ENCODE measurements around the gene LRRTM4. TPM values are rescaled to one million over a fixed set of nuclear protein-coding genes. Genes with fewer than 3 reads are reported as not detected.
A peak's percentile ranks its signal among the peaks of the same experiment; 100 is the strongest.

LRRTM4 gene
- total RNA-seq, 1 experiment from 2014 or later = 12.0 TPM

DNA sequence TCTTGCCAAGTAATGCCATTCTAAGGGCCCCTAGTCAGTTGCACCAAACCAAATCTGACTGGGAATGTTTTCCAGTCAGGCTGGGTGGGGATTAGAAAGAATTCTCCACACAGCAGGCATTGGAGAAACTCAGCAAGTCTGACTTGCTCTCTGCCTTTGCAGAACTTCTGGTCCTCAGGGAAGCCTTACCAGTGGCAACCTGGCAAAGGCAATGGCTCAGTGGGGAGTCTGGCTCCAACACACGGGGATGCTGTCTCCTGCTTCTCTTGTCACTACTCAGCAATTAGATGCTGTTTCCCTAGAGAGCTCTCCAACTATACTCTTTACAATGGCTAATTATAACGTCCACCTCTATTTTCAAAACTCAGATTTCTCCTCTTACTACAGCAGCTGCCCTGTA, 810.7 kb downstream of the LRRTM4 start:
- peaks cover 6 to 7% of the 10 kb centered on the region in 2 experiments; a peak in 3 of 5 replicates for H3K9me3 Mint-ChIP-seq
- H3K27me3 ChIP-seq (ENCODE audit: insufficient read depth, low read length) = no peaks in the 10 kb centered on the region
- H3K27me3 Mint-ChIP-seq (ENCODE audit: low read depth) = no peaks in the 10 kb centered on the region
- H2BK15ac ChIP-seq (ENCODE audit: low read depth, low read length) = no peak overlapping the region
- H3K79me2 ChIP-seq (ENCODE audit: insufficient read depth, low read length) = no peaks in the 10 kb centered on the region
- H3K56ac ChIP-seq (ENCODE audit: insufficient read length, low read depth, low read length) = no peak overlapping the region
- H3K4me3 Mint-ChIP-seq = no peak overlapping the region
- H4K91ac ChIP-seq (ENCODE audit: insufficient read length, low read depth, low read length) = no peak overlapping the region
- no peak overlapping the region for H2BK20ac ChIP-seq (ENCODE audit: low read depth, low read length, poor library complexity, severe bottlenecking)
- peak; percentile 45 for DNase-seq
- TF ChIP-seq, protein P1, sequence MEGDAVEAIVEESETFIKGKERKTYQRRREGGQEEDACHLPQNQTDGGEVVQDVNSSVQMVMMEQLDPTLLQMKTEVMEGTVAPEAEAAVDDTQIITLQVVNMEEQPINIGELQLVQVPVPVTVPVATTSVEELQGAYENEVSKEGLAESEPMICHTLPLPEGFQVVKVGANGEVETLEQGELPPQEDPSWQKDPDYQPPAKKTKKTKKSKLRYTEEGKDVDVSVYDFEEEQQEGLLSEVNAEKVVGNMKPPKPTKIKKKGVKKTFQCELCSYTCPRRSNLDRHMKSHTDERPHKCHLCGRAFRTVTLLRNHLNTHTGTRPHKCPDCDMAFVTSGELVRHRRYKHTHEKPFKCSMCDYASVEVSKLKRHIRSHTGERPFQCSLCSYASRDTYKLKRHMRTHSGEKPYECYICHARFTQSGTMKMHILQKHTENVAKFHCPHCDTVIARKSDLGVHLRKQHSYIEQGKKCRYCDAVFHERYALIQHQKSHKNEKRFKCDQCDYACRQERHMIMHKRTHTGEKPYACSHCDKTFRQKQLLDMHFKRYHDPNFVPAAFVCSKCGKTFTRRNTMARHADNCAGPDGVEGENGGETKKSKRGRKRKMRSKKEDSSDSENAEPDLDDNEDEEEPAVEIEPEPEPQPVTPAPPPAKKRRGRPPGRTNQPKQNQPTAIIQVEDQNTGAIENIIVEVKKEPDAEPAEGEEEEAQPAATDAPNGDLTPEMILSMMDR (conservative IDR thresholded peaks at IDR 0.05) = no peak
- H2AK5ac ChIP-seq (ENCODE audit: insufficient read length, low read length) = no peak overlapping the region
- no peaks in the 10 kb centered on the region for H3K9me3 ChIP-seq (ENCODE audit: control insufficient read depth, low read depth, low read length)
- peaks cover 5% of the 10 kb centered on the region; the same call in 1 of the 2 replicates for H3K4me1 ChIP-seq (ENCODE audit: insufficient read depth, low read length)
- H2BK120ac ChIP-seq (ENCODE audit: low read depth, low read length, poor library complexity, severe bottlenecking) = no peak overlapping the region
- H4K20me1 ChIP-seq (ENCODE audit: control insufficient read depth, insufficient read depth, insufficient read length) = no peaks in the 10 kb centered on the region
- no peak overlapping the region for H4K8ac ChIP-seq (replicated peaks; ENCODE audit: insufficient read length, low read depth, low read length)
- no peak overlapping the region for H4K5ac ChIP-seq (ENCODE audit: insufficient read length, low read depth, low read length)
- H3K4ac ChIP-seq (ENCODE audit: low read depth, low read length) = no peak overlapping the region
- no peak overlapping the region for H3K9ac ChIP-seq (ENCODE audit: extremely low read depth, insufficient read length, low read length)
- H3K36me3 Mint-ChIP-seq (ENCODE audit: insufficient read depth in 1 of 3, low read depth in 3 of 3) = peaks cover 3 to 15% (median 4%) of the 10 kb centered on the region in 3 experiments; a peak in 5 of 7 replicates
- H3K27ac ChIP-seq (ENCODE audit: insufficient read length, low read depth, low read length) = no peak overlapping the region
- no peak overlapping the region for H3K27ac Mint-ChIP-seq
- H3K23me2 ChIP-seq (ENCODE audit: insufficient read length, low read depth, low read length, poor library complexity, severe bottlenecking) = no peaks in the 10 kb centered on the region
- no CpG with 5 or more reads among the region's 2 CpGs for WGBS (ENCODE audit: extremely low coverage, insufficient read length, low lambda C conversion rate)
- no peak overlapping the region for H3K18ac ChIP-seq (ENCODE audit: insufficient read length, low read depth, low read length)
- H3T11ph ChIP-seq (ENCODE audit: low read length) = no peak overlapping the region
- H3K4me2 ChIP-seq (ENCODE audit: insufficient read depth, insufficient read length, low read length) = no peak overlapping the region
- no peak overlapping the region for H2AFZ ChIP-seq (ENCODE audit: low read length)
- no peak overlapping the region for H3K14ac ChIP-seq (ENCODE audit: insufficient read depth, low read length)
- no peak overlapping the region for H2BK12ac ChIP-seq (ENCODE audit: insufficient read length, low read depth, low read length)
- H2BK5ac ChIP-seq (ENCODE audit: insufficient read length, low read length) = no peak overlapping the region
- H3K4me1 Mint-ChIP-seq = peaks cover 8% of the 10 kb centered on the region in 2 experiments
- H3K23ac ChIP-seq (ENCODE audit: insufficient read length, low read depth, low read length) = no peak overlapping the region
- no peaks in the 10 kb centered on the region for H3K79me1 ChIP-seq (ENCODE audit: insufficient read depth, low read depth, low read length, poor library complexity, severe bottlenecking)
